GM10248 (cell line): ENCODE measurements around the gene NSD1.
A peak's percentile ranks its signal among the peaks of the same experiment; 100 is the strongest.

Experiments
- CTCF ChIA-PET: fragments of 300-600 bp; sonication (Branson Sonifier 250); formaldehyde crosslinking; extraction: SDS; loops from one replicate; lab custom pipeline; 2021; ENCODE audit warnings: antibody characterized with exemption; lab: Yijun Ruan, JAX
- POLR2A ChIA-PET: fragments of 350-650 bp; sonication (Branson Sonifier 250); formaldehyde crosslinking; extraction: SDS; loops from one replicate; lab custom pipeline; 2020; ENCODE audit warnings: antibody characterized with exemption; lab: Yijun Ruan, JAX
- DNase-seq: peaks from one replicate; pipeline ENCODE4 v3.0.0; 2012; ENCODE audit errors: extremely low spot score
- TF ChIP-seq, protein P1 (sequence below): IDR thresholded peaks from 2 replicates; pipeline ENCODE4 v1.5.1; 2012; ENCODE audit warnings: mild to moderate bottlenecking, low read depth; ENCODE audit errors: extremely low read depth, missing control alignments, control extremely low read depth

Gene NSD1

DNA sequence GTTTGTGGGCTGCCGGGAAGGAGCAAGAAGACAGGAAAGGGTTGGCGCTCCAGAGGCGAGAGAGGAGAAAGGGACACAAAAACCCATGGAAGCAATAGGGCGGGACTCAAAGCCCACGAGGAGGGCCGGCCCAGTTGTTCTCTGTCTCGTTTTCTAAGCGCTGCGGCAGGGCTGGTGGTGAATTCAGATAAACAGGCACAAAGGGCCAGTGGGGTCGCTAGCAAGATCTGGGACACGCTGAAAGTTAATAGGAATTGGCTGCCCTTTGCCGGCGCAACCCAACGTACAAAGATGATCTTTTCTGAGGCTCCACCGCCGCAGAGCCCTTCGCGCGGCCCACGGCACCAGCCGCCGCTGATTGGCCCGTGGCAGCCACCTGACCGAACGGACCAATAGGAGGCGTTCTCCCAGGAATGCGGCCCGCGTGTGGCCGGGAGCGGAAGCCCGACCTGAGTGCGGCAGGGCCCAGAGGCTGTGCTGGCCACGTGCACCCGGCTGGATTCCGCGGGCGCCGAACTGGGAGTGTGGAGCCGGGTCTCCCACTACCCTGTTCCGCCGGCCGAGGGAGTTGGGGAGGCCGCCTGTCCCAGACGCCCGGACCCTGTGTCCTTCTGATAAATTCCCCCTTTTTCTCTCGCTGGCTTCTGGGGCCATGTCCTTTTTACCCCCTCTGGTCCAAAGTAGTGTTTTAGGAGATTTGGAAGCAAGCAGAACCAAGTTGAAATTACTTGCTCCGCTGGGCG lies 16.8 kb upstream of the NSD1 start:
- POLR2A ChIA-PET: no interaction called here
- TF ChIP-seq, protein P1, sequence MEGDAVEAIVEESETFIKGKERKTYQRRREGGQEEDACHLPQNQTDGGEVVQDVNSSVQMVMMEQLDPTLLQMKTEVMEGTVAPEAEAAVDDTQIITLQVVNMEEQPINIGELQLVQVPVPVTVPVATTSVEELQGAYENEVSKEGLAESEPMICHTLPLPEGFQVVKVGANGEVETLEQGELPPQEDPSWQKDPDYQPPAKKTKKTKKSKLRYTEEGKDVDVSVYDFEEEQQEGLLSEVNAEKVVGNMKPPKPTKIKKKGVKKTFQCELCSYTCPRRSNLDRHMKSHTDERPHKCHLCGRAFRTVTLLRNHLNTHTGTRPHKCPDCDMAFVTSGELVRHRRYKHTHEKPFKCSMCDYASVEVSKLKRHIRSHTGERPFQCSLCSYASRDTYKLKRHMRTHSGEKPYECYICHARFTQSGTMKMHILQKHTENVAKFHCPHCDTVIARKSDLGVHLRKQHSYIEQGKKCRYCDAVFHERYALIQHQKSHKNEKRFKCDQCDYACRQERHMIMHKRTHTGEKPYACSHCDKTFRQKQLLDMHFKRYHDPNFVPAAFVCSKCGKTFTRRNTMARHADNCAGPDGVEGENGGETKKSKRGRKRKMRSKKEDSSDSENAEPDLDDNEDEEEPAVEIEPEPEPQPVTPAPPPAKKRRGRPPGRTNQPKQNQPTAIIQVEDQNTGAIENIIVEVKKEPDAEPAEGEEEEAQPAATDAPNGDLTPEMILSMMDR: no peak
- CTCF ChIA-PET: no interaction called here
- peak; percentile 74 for DNase-seq

DNA sequence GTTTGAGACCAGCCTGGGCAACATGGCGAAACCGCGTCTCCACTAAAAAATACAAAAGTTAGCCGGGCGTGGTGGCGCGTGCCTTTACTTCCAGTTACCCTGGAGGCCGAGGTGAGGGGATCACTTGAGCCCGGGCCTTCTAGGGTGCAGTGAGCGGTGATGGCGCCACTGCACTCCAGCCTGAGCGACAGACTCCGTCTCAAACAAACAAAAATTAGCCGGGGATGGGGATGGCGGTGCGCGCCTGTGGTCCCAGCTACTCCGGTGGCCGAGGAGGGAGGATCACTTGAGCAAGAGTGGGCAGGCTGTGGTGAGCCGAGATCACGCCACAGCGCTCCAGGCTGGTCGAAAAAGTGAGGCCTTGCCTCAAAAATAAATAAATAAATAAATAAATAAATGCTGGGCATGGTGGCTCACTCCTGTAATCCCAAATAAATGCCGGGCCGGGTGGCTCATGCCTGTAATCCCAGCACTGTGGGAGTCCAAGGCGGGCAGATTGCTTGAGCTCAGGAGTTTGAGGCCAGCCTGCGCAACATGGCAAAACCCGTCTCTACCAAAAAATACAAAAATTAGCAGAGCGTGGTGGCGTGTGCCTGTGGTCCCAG lies 16.0 kb upstream of the NSD1 start:
- TF ChIP-seq, protein P1: no peak
- ChIA-PET POLR2A (no interaction called here), CTCF (interaction anchor here (0.8 to 1.5 kb wide), 3 partner anchors 10 to 46 kb away, joined by 3 read pairs; no protein-coding TSS in a partner anchor)
- no peak for DNase-seq

- POLR2A ChIA-PET: no interaction called here
- CTCF ChIA-PET: interaction anchor here (1.2 to 2.3 kb wide), 3 partner anchors 10 to 462 kb away, joined by 5 to 15 read pairs (median 8); no protein-coding TSS in a partner anchor
- TF ChIP-seq, protein P1: no peak
- DNase-seq: no peak
Measured at GRCh38 chr5:177122566-177122965, 11.0 kb upstream of the NSD1 start.

- TF ChIP-seq, protein P1: no peak
- DNase-seq: no peak
- CTCF ChIA-PET: interaction anchor here (1.1 to 1.5 kb wide), 3 partner anchors 11 to 280 kb away, joined by 3 to 14 read pairs (median 3); no protein-coding TSS in a partner anchor
- POLR2A ChIA-PET: interaction anchor here (0.6 kb wide), 1 partner anchor 96 kb away, joined by 4 read pairs; no protein-coding TSS in a partner anchor
Measured at GRCh38 chr5:177123789-177124485, 9.6 kb upstream of the NSD1 start.

- DNase-seq: peak; percentile 54
- TF ChIP-seq, protein P1: no peak
- ChIA-PET CTCF (interaction anchor here (1.1 to 1.5 kb wide), 3 partner anchors 12 to 280 kb away, joined by 3 to 14 read pairs (median 3); no protein-coding TSS in a partner anchor), POLR2A (interaction anchor here (0.6 kb wide), 2 partner anchors 97 to 197 kb away, joined by 4 to 6 read pairs; no protein-coding TSS in a partner anchor)
Measured at GRCh38 chr5:177124486-177124991, 9.0 kb upstream of the NSD1 start.

DNA sequence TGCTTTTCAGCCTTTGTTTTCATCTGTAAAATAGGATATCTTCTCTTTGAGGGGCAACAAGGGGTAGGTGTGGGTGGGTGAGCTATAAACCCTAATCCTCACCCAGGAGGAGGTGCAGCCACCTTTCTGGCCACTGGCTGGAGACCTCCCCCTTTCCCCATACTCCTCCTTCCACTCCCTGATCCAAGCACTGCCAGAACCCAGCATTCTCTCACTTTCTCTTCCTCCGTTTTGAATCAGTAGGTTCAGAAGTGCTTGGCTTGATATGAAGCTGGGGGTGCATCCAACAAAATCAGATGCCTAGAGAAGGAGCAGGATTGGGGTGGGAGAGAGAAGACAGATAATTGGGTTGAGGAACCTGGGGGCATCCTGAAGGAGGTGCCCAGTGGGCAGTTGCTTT lies 6.8 kb upstream of the NSD1 start:
- ChIA-PET CTCF (interaction anchor here (0.7 to 2.4 kb wide), 6 partner anchors 9 to 328 kb away, joined by 3 to 25 read pairs (median 4); no protein-coding TSS in a partner anchor), POLR2A (interaction anchor here (0.7 kb wide), 1 partner anchor 76 kb away, joined by 3 read pairs; no protein-coding TSS in a partner anchor)
- no peak for DNase-seq
- TF ChIP-seq, protein P1: no peak
